Head of caudate nucleus (tissue), 42 donors: Measurements from ENCODE around the gene TTLL6.
"Not testable (repeated sequence)": the region's sequence is repeated elsewhere in the genome, so short reads cannot be mapped to it uniquely, and the experiment has no call there.

Experiments
- DNase-seq, 42 donors: peaks; one replicate each; pipeline versions ENCODE4 v3.0.0 to v3.0.0-alpha.2; 2020 to 2021; ENCODE audit warnings: mixed read lengths in 7 of 42
- intact Hi-C: fragments of 100-400 bp; cut with DNase I; formaldehyde crosslinking; loops from one replicate; pipeline ENCODE4 v1.15.0; 2022

TTLL6 gene

DNA sequence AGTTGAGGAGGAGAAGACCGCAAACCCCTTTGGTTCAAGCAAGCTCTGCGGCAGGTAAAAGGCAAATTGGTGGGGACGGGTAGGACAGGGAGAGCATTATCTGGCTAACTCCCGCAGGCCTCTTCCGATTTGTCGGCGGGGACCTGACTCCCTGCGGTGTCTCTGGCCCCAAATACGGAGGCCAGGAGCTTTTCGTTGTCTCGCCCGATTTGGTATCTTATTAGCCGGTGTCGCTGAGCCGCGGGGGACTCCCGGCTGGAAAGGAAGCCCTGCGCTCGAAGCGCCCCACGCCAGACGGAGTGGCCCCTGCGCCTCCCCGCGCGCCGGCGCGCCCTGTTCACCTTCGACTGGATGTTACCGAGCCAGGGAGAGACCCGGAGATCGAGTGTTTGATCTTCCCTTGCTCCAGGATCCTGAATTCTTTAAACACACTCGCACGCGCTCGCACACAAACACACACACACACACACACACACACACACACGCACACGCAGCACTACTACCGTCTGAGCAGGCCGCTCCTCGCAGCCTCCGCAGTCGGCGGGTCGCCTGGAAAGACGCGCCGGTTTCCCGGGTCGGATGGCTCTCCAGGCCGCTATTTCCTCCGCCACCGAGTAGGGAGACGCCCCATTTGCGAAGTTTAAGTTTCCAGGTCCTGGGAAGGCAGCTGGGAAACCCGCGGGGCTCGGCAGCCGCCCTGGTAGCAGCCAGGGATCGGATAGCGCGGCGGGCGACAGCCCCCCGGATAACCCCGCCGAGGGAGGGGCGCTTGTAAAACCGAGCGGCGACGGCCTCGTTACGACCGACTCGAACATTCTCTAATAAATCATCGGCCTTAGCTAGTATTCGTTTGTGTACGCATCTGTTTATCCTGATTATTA lies 98.0 kb downstream of the TTLL6 start:
- DNase-seq: peak in 1 of 42 donors; percentile 13
- intact Hi-C loops: no loop called here

DNA sequence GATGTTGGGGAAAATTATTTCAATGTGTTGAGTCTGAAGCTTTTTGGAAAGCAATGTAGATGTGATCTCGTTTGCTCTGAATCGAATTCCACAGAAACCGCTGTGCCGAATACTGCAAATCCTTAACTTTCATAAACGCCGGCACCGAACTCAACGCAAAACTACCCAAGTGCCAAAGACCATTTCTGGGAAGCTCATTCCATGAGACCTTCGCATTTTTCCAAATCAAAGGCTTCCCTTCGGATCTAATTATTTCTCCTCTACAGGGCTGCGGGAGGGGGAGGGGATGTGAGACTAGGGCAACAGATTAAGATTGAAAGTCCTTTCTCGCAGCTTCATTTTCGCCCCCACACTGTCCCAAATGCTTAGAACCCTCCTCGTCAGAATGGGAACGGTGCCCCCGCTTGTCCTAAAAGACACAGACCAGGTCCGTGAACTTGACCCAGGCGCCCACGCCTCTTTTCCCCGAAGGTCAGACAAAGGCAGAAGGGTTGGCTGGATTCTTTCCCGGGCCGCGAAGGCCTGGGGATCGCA lies 98.7 kb downstream of the TTLL6 start:
- DNase-seq: peak in 1 of 42 donors; percentile 2

DNA sequence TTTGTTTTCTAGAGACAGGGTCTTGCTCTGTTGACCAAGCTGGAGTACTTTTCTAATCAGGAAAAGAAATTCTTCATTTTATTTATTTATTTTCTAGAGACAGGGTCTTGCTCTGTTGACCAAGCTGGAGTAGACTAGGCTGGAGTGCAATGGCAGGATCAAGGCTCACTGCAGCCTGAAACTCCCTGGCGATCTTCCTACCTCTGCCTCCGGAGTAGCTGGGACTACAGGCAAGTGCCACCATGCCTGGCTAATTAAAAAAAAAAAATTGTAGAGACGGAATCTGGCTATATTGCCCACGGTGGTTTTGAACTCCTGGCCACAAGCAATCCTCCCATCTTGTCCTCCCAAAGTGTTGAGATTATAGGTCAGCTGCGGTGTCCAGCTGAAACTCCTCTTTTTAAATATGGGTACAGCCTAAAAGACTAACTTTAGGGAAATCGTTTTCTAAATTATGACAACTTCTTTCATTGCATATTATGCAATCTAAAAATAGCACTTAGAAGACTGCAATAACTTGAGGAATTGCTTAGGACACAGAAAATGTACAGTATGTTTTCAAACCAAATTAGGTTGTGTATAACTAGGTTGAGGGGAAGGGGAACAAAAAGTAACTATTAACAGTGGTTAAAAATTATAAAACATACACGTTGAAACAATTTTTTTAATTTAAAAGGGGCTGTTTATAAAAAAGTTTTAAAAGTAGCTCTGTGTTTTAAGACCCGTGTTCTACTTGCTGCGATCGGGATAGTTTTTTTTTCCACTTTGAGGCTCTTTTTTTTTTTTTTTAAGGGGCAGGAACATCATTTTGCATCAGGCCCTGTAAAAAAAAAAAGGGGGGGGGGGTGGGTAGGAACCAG lies 99.4 kb downstream of the TTLL6 start:
- intact Hi-C loops: no loop called here
- DNase-seq: peak in 1 of 42 donors; percentile 12

More for the DNA sequence above, 98.7 kb downstream of the TTLL6 start:
- intact Hi-C loops: no loop called here

DNA sequence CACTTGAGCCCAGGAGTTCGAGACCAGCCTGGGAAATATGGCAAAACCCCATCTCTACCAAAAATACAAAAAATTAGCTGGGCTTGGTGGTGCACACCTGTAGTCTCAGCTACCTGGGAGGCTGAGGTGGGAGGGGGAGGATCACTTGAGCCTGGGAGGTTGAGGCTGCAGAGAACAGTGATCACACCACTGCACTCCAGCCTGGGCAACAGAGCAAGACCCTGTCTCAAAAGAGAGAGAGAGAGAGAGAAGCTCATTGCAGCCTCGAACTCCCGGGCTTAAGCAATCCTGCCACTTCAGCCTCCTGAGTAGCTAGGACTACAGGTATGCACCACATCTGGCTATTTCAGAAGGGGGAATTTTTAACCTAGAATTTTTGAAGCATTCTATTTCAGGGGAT lies 100.5 kb downstream of the TTLL6 start:
- DNase-seq, intact Hi-C loops: not testable (repeated sequence)

DNA sequence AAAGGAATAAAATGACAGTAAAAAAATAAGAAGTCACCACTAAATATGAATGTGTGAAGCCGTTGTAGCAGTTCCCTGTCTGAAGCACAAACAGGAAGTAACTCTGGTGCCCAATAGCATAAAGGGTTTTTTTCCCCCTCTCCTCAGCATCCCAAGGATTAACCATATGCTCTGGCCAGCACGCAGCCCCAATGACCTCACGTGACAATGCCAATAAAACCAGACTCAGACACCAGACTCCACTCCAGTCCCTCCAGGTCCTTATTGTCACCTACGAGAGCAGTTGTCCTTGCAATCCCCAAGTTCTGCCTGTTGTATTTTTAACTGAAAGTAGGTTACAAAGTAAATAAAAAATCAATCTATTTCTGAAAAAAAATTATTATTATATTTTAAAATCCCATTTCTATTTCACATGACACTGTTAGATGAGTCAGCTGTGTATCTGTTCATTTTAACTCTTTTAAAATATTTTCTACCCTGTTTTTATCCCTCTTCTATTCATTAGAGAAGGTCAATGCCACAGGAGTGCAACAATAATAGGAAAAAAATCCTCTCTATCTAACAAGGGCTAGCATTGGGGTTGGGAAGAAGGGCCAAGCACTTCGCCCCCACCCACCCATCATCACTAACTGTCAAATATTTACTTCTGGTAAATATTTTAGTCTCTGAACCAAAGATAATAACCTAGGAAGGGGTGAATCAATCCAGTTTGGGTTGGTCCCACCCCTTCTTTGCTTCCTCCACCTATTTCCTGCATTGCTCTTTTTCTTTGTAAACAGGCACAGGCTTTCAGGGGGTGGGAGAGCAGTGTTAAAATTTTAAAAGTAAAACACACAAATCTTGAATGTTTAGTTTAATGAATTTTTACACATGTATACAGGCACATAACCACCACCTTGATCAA lies 101.3 kb downstream of the TTLL6 start:
- intact Hi-C loops: no loop called here
- DNase-seq: peak in 1 of 42 donors; percentile 5
